ENCODE measurements around the gene MOSPD3. TPM values are rescaled to one million over a fixed set of nuclear protein-coding genes. Genes with fewer than 3 reads are reported as not detected.

MOSPD3 gene
- total and polyA plus RNA-seq, 10 of the 15 experiments (the other 5 are each of a cell fraction or from before 2014, with no cell fraction given): 0.61 to 13.6 (median 4.1) TPM

GRCh38 chr7:100575746-100576383, 36.5 kb upstream of the MOSPD3 start:
- WGBS (ENCODE audit: insufficient coverage, insufficient replicate concordance, low lambda C conversion rate, missing lambda C conversion rate): 92% methylated on average over 17 of the region's 17 CpGs
- CTCF ChIA-PET: no interaction called here
- H3K36me3 ChIP-seq (ENCODE audit: control insufficient read depth in 2 of 2, insufficient read depth in 2 of 2, low read length in 1 of 2): peaks cover 7 to 13% of the 10 kb centered on the region in 2 experiments; a peak in 3 of 4 replicates
- no peaks in the 10 kb centered on the region for H3K9me3 ChIP-seq (replicated peaks; ENCODE audit: control insufficient read depth, insufficient read depth, low read length)
- FAIRE-seq (no peak), ATAC-seq (no peak), DNase-seq (ENCODE audit: low read depth, low spot score) (no peak)
- no peak for TF ChIP-seq NFXL1 (IDR thresholded peaks at IDR 0.05; ENCODE audit: borderline replicate concordance)
- H2AFZ ChIP-seq (ENCODE audit: control insufficient read depth, low read depth, low read length): no peak overlapping the region
- H3K4me3 ChIP-seq: no peak overlapping the region
- in situ Hi-C loops (cut with MboI): no loop called here
- no peaks in the 10 kb centered on the region for H3K27me3 ChIP-seq (replicated peaks in 1 of 2; ENCODE audit: control insufficient read depth in 2 of 2, insufficient read depth in 2 of 2, low read length in 1 of 2)
- BruUV-seq (replicated peaks): no TSS peak
- RAD21 ChIA-PET (ENCODE audit: unreplicated experiment): no interaction called here
- no peak overlapping the region for H3K27ac ChIP-seq (ENCODE audit: control insufficient read depth, insufficient read depth)
- no peak overlapping the region for H3K4me2 ChIP-seq (ENCODE audit: control insufficient read depth, insufficient read depth)
- SMC1A ChIA-PET (ENCODE audit: uncharacterized antibody, unreplicated experiment): no interaction called here
- H3K4me1 ChIP-seq (ENCODE audit: control insufficient read depth, insufficient read depth, low read length): peaks cover 8% of the 10 kb centered on the region
- POLR2A ChIA-PET: no interaction called here
- no peaks in the 10 kb centered on the region for H3K79me2 ChIP-seq (ENCODE audit: control insufficient read depth, insufficient read depth, low read length)
- no peaks in the 10 kb centered on the region for H4K20me1 ChIP-seq (ENCODE audit: control insufficient read depth, insufficient read depth)
- intact Hi-C loops (cut with micrococcal nuclease; ENCODE audit: unreplicated experiment): no loop called here
- H3K9ac ChIP-seq (ENCODE audit: control insufficient read depth, insufficient read depth, low read length): no peak overlapping the region

GRCh38 chr7:100576384-100576993, 35.9 kb upstream of the MOSPD3 start:
- ATAC-seq (no peak), FAIRE-seq (no peak), DNase-seq (ENCODE audit: low read depth, low spot score) (no peak)
- no peak overlapping the region for H3K9ac ChIP-seq (ENCODE audit: control insufficient read depth, insufficient read depth, low read length)
- ChIA-PET POLR2A (interaction anchor here (0.6 kb wide), 1 partner anchor 118 kb away, joined by 3 read pairs; no protein-coding TSS in a partner anchor), CTCF (interaction anchor here (1.2 kb wide), 1 partner anchor 13 kb away, joined by 3 read pairs; no protein-coding TSS in a partner anchor), SMC1A (ENCODE audit: uncharacterized antibody, unreplicated experiment) (no interaction called here), RAD21 (ENCODE audit: unreplicated experiment) (interaction anchor here (0.6 kb wide), 1 partner anchor 21 kb away, joined by 3 read pairs; no protein-coding TSS in a partner anchor)
- no peaks in the 10 kb centered on the region for H3K79me2 ChIP-seq (ENCODE audit: control insufficient read depth, insufficient read depth, low read length)
- in situ Hi-C loops (cut with MboI) (no loop called here), intact Hi-C loops (cut with micrococcal nuclease; ENCODE audit: unreplicated experiment) (no loop called here)
- H2AFZ ChIP-seq (ENCODE audit: control insufficient read depth, low read depth, low read length): no peak overlapping the region
- no peak overlapping the region for H3K4me2 ChIP-seq (ENCODE audit: control insufficient read depth, insufficient read depth)
- H3K36me3 ChIP-seq (ENCODE audit: control insufficient read depth in 2 of 2, insufficient read depth in 2 of 2, low read length in 1 of 2): peaks cover 10 to 17% of the 10 kb centered on the region in 2 experiments
- no peak overlapping the region for H3K27ac ChIP-seq (ENCODE audit: control insufficient read depth, insufficient read depth)
- no TSS peak for BruUV-seq (replicated peaks)
- H3K27me3 ChIP-seq (replicated peaks in 1 of 2; ENCODE audit: control insufficient read depth in 2 of 2, insufficient read depth in 2 of 2, low read length in 1 of 2): no peaks in the 10 kb centered on the region
- WGBS (ENCODE audit: insufficient coverage, insufficient replicate concordance, low lambda C conversion rate, missing lambda C conversion rate): 93% methylated on average over 13 of the region's 13 CpGs
- no peak overlapping the region for H3K4me3 ChIP-seq
- peaks cover 5% of the 10 kb centered on the region for H3K4me1 ChIP-seq (ENCODE audit: control insufficient read depth, insufficient read depth, low read length)
- H4K20me1 ChIP-seq (ENCODE audit: control insufficient read depth, insufficient read depth): no peaks in the 10 kb centered on the region
- H3K9me3 ChIP-seq (replicated peaks; ENCODE audit: control insufficient read depth, insufficient read depth, low read length): no peaks in the 10 kb centered on the region
- no peak for TF ChIP-seq STAT1 (conservative IDR thresholded peaks at IDR 0.05)
- TF ChIP-seq EZH2 (IDR thresholded peaks at IDR 0.05; ENCODE audit: borderline replicate concordance, control insufficient read depth, low read depth, low read length): no peak
- TF ChIP-seq RBBP5 (conservative IDR thresholded peaks at IDR 0.05): no peak
- no peak for TF ChIP-seq ZBTB33 (IDR thresholded peaks at IDR 0.05)
- TF ChIP-seq, protein P1, sequence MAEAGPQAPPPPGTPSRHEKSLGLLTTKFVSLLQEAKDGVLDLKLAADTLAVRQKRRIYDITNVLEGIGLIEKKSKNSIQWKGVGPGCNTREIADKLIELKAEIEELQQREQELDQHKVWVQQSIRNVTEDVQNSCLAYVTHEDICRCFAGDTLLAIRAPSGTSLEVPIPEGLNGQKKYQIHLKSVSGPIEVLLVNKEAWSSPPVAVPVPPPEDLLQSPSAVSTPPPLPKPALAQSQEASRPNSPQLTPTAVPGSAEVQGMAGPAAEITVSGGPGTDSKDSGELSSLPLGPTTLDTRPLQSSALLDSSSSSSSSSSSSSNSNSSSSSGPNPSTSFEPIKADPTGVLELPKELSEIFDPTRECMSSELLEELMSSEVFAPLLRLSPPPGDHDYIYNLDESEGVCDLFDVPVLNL (IDR thresholded peaks at IDR 0.05; ENCODE audit: low read depth, low read length): no peak
- TF ChIP-seq ZBTB4 (CRISPR knock-in tag; IDR thresholded peaks at IDR 0.05): no peak
- no peak for TF ChIP-seq POLR2A (IDR thresholded peaks at IDR 0.05; ENCODE audit: low read depth, low read length)
- TF ChIP-seq CBX3 (IDR thresholded peaks at IDR 0.05; ENCODE audit: borderline replicate concordance, low read depth): no peak
- TF ChIP-seq BHLHE40 (IDR thresholded peaks at IDR 0.05; ENCODE audit: borderline replicate concordance in 1 of 2, low read depth in 2 of 2, low read length in 1 of 2): no peak
